GM12878 (cell line): Measurements from ENCODE around the gene SLC31A1. TPM values are rescaled to one million over a fixed set of nuclear protein-coding genes. Genes with fewer than 3 reads are reported as not detected.

ENCODE experiments used
- ATAC-seq: fragments of 200-7000 bp; cut with Tn5 transposase; 3 replicates; pipeline ENCODE4 v1.9.1; 2020; ENCODE audit warnings: mild to moderate bottlenecking, moderate library complexity
- BruUV-seq: library from RNA; stranded (reverse); fragments of 400-500 nt; replicated peaks from 2 replicates; lab custom pipeline; 2021; lab: Mats Ljungman, UMichigan
- CTCF ChIA-PET: fragments of 300-600 bp; sonication (Branson Sonifier 250); formaldehyde crosslinking; extraction: SDS; loops from one replicate; lab custom pipeline; 2021; ENCODE audit warnings: inconsistent platforms; lab: Yijun Ruan, JAX
- POLR2A ChIA-PET: fragments of 350-600 bp; formaldehyde crosslinking; extraction: SDS; loops from one replicate; lab custom pipeline; 2021; ENCODE audit warnings: inconsistent platforms; lab: Charles Lee
- RAD21 ChIA-PET: fragments of 300-600 bp; sonication (Branson Sonifier 250); formaldehyde crosslinking; loops from one replicate; lab custom pipeline; 2023; ENCODE audit warnings: antibody characterized with exemption; ENCODE audit not compliant: unreplicated experiment; lab: Charles Lee
- SMC1A ChIA-PET: fragments of 300-600 bp; sonication (Branson Sonifier 250); formaldehyde crosslinking; loops from one replicate; lab custom pipeline; 2023; ENCODE audit not compliant: unreplicated experiment, uncharacterized antibody; lab: Charles Lee
- DNase-seq: peaks from one replicate; pipeline ENCODE4 v3.0.0-alpha.2; 2011; ENCODE audit warnings: low read depth, low spot score
- FAIRE-seq: peaks from 3 replicates; lab custom pipeline; 2011; peaks lifted over from hg19 to GRCh38; lab: Jason Lieb, UNC
- H2AFZ ChIP-seq: 2 replicates; pipeline ENCODE4 v1.6.0; 2011; ENCODE audit warnings: low read depth, low read length, control low read depth; ENCODE audit not compliant: control insufficient read depth
- H3K27ac ChIP-seq: 2 replicates; pipeline ENCODE4 v1.5.1; 2011; ENCODE audit warnings: control low read depth; ENCODE audit not compliant: control insufficient read depth, insufficient read depth
- H3K27me3 ChIP-seq, 2 experiments: replicated peaks in 1 of 2; 2 replicates each; pipeline versions ENCODE4 v1.6.0 to v1.6.1; 2011; ENCODE audit warnings: low read length in 1 of 2; ENCODE audit not compliant: control insufficient read depth in 2 of 2, insufficient read depth in 2 of 2
- H3K36me3 ChIP-seq, 2 experiments: 2 replicates each; pipeline ENCODE4 v1.5.1; 2011; ENCODE audit warnings: low read length in 1 of 2; ENCODE audit not compliant: control insufficient read depth in 2 of 2, insufficient read depth in 2 of 2
- H3K4me1 ChIP-seq: 2 replicates; pipeline ENCODE4 v1.6.1; 2011; ENCODE audit warnings: mild to moderate bottlenecking, low read length, moderate library complexity, mixed read lengths; ENCODE audit not compliant: control insufficient read depth, insufficient read depth
- H3K4me2 ChIP-seq: 2 replicates; pipeline ENCODE4 v1.6.0; 2011; ENCODE audit warnings: control low read depth; ENCODE audit not compliant: control insufficient read depth, insufficient read depth
- H3K4me3 ChIP-seq: fragments of 200-600 bp; sonication (generic); 2 replicates; pipeline ENCODE4 v1.5.1; 2016
- H3K79me2 ChIP-seq: 2 replicates; pipeline ENCODE4 v1.6.0; 2011; ENCODE audit warnings: low read length; ENCODE audit not compliant: control insufficient read depth, insufficient read depth
- H3K9ac ChIP-seq: 2 replicates; pipeline ENCODE4 v1.8.0; 2011; ENCODE audit warnings: low read length, control low read depth, mixed read lengths; ENCODE audit not compliant: control insufficient read depth, insufficient read depth
- H3K9me3 ChIP-seq: replicated peaks from 3 replicates; pipeline ENCODE4 v1.5.1; 2011; ENCODE audit warnings: mild to moderate bottlenecking, low read length; ENCODE audit not compliant: control insufficient read depth, insufficient read depth
- H4K20me1 ChIP-seq: 2 replicates; pipeline ENCODE4 v1.6.0; 2011; ENCODE audit not compliant: control insufficient read depth, insufficient read depth
- CREB1 ChIP-seq: IDR thresholded peaks from 2 replicates; pipeline ENCODE4 v1.6.1; 2012; ENCODE audit warnings: low read depth, mild to moderate bottlenecking, inconsistent platforms
- LARP7 ChIP-seq: fragments of 450-650 bp; IDR thresholded peaks from 2 replicates; pipeline ENCODE4 v1.6.1; 2017; ENCODE audit warnings: mild to moderate bottlenecking
- PAX5 ChIP-seq: IDR thresholded peaks from 2 replicates; pipeline ENCODE4 v1.6.1; 2011; ENCODE audit warnings: low read depth, low read length, borderline replicate concordance
- RAD21 ChIP-seq: IDR thresholded peaks from 2 replicates; pipeline ENCODE4 v1.6.1; 2011; ENCODE audit warnings: mild to moderate bottlenecking, low read depth, low read length, moderate library complexity; ENCODE audit not compliant: insufficient read depth
- SPI1 ChIP-seq: IDR thresholded peaks from 2 replicates; pipeline ENCODE4 v1.6.1; 2011; ENCODE audit warnings: low read depth, mild to moderate bottlenecking, low read length, moderate library complexity, borderline replicate concordance; ENCODE audit not compliant: insufficient read depth
- WGBS: methylation state at CpG from one replicate; pipeline ENCODE4 v1.1.6; 2016; ENCODE audit warnings: low lambda C conversion rate; ENCODE audit not compliant: insufficient replicate concordance, insufficient coverage; ENCODE audit errors: missing lambda C conversion rate; 5-methylcytosine and 5-hydroxymethylcytosine counted together
- in situ Hi-C: fragments of 300-500 bp; cut with MboI; formaldehyde crosslinking; loops from 9 replicates; pipeline ENCODE4 v1.14.3; 2018; ENCODE audit warnings: mixed read lengths
- intact Hi-C: fragments of 100-400 bp; cut with micrococcal nuclease; formaldehyde crosslinking; loops from one replicate; pipeline ENCODE4 v1.14.2; 2022; ENCODE audit not compliant: unreplicated experiment
- polyA plus RNA-seq, 11 experiments: library from polyadenylated mRNA; depleted of rRNA in 4 of 11; unstranded in 6 of 11; stranded (reverse) in 5 of 11; fragments of >200 nt; fragmentation: Nextera tagmentation in 4 of 11; fragmentation: Illumina TruSeq in 1 of 11; extraction: Ambion mirVana in 4 of 11; extraction: Trizol in 1 of 11; gene quantifications; 1 replicate in 1 of 11; 2 replicates in 10 of 11; pipeline versions ENCODE4 v1.2.1 to v1.2.3, GENCODE V29; 2011 to 2016; ENCODE audit warnings: inconsistent platforms in 2 of 11, missing spikeins in 2 of 11, low read depth in 1 of 11
- total RNA-seq, 4 experiments: library from RNA; depleted of rRNA in 3 of 4; stranded (reverse); fragments of >200 nt in 3 of 4; fragmentation: Illumina TruSeq in 1 of 4; extraction: Trizol in 1 of 4; gene quantifications; 2 replicates each; pipeline versions ENCODE4 v1.2.1 to v1.2.3, GENCODE V29; 2013 to 2021
- TF ChIP-seq, protein P1 (sequence below): fragments of 450-650 bp; IDR thresholded peaks from 2 replicates; pipeline ENCODE4 v1.6.1; 2016; ENCODE audit warnings: mild to moderate bottlenecking, moderate library complexity, borderline replicate concordance

SLC31A1 gene
- total and polyA plus RNA-seq, 10 of the 15 experiments (the other 5 are each of a cell fraction or from before 2014, with no cell fraction given), result 7.3 to 16.2 (median 10.5) TPM

DNA sequence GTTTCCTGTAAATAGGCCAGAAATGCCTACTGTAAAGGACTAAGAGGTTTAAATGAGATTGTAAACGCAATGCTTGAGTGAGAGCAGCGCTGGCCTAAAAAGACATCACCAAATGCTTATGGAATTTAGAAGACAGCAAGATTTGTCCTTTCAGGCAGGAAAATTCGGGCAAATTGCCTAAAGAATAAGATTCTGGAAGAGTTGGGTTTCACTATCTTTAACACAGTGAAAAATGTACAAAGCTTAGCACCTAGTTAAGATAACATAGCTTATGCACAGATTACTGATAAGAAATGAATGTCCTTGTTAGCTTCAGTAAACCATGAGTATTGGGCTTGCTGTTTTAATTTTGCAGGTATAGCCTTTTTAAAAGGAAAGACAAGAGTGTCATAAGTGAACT lies 4.9 kb upstream of the SLC31A1 start:
- Histone ChIP-seq H3K4me2 (peak overlapping the region; percentile 36; the same call in 1 of the 2 replicates), H3K36me3 (peaks cover 0 to 11% of the 10 kb centered on the region in 2 experiments; a peak in 1 of 4 replicates), H3K27ac (no peak overlapping the region), H2AFZ (no peak overlapping the region), H3K9me3 (peaks cover 3% of the 10 kb centered on the region; the same call in 2 of the 3 replicates), H3K27me3 (no peaks in the 10 kb centered on the region), H3K4me1 (peaks cover 4% of the 10 kb centered on the region), H3K79me2 (peaks cover 66% of the 10 kb centered on the region), H3K9ac (no peak overlapping the region), H3K4me3 (no peak overlapping the region), H4K20me1 (no peaks in the 10 kb centered on the region)
- ATAC-seq (no peak), DNase-seq (no peak), FAIRE-seq (no peak)
- CTCF ChIA-PET, result no interaction called here
- 95% methylated on average over 3 of the region's 3 CpGs for WGBS
- intact Hi-C loops, result loop anchor here (10.0 kb wide), 1 partner anchor 188 kb away; the partner anchor contains the start of gene ALAD
- no TSS peak for BruUV-seq
- RAD21 ChIA-PET, result no interaction called here
- in situ Hi-C loops, result no loop called here
- TF ChIP-seq SPI1 (no peak), PAX5 (no peak), CREB1 (no peak), LARP7 (no peak), RAD21 (no peak)
- TF ChIP-seq, protein P1, sequence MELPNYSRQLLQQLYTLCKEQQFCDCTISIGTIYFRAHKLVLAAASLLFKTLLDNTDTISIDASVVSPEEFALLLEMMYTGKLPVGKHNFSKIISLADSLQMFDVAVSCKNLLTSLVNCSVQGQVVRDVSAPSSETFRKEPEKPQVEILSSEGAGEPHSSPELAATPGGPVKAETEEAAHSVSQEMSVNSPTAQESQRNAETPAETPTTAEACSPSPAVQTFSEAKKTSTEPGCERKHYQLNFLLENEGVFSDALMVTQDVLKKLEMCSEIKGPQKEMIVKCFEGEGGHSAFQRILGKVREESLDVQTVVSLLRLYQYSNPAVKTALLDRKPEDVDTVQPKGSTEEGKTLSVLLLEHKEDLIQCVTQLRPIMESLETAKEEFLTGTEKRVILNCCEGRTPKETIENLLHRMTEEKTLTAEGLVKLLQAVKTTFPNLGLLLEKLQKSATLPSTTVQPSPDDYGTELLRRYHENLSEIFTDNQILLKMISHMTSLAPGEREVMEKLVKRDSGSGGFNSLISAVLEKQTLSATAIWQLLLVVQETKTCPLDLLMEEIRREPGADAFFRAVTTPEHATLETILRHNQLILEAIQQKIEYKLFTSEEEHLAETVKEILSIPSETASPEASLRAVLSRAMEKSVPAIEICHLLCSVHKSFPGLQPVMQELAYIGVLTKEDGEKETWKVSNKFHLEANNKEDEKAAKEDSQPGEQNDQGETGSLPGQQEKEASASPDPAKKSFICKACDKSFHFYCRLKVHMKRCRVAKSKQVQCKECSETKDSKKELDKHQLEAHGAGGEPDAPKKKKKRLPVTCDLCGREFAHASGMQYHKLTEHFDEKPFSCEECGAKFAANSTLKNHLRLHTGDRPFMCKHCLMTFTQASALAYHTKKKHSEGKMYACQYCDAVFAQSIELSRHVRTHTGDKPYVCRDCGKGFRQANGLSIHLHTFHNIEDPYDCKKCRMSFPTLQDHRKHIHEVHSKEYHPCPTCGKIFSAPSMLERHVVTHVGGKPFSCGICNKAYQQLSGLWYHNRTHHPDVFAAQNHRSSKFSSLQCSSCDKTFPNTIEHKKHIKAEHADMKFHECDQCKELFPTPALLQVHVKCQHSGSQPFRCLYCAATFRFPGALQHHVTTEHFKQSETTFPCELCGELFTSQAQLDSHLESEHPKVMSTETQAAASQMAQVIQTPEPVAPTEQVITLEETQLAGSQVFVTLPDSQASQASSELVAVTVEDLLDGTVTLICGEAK, result no peak
- POLR2A ChIA-PET, result interaction anchor here (0.9 kb wide), 1 partner anchor 59 kb away, joined by 3 read pairs; the partner anchor contains the start of genes CDC26 and PRPF4
- SMC1A ChIA-PET, result interaction anchor here (0.6 kb wide), 1 partner anchor 13 kb away, joined by 3 read pairs; no protein-coding TSS in a partner anchor
